GM23338 (cell line): Measurements from ENCODE around the gene MUTYH. TPM values are rescaled to one million over a fixed set of nuclear protein-coding genes. Genes with fewer than 3 reads are reported as not detected.

Experiments
- ATAC-seq: fragments of 200-7000 bp; cut with Tn5 transposase; 3 replicates; pipeline ENCODE4 v1.9.1; 2020
- DNase-seq: peaks from one replicate; pipeline ENCODE4 v3.0.0-alpha.2; 2015; ENCODE audit warnings: low spot score
- H2AFZ ChIP-seq: fragments of 200-600 bp; sonication (generic); 2 replicates; pipeline ENCODE4 v1.8.0; 2016; ENCODE audit warnings: antibody characterized with exemption, mild to moderate bottlenecking, moderate library complexity
- H3F3A ChIP-seq: fragments of 200-600 bp; sonication (generic); replicated peaks from 2 replicates; pipeline ENCODE4 v1.8.0; 2017; ENCODE audit warnings: antibody characterized with exemption, mixed run types, low read depth
- H3K27ac ChIP-seq: fragments of 200-600 bp; sonication (generic); 2 replicates; pipeline ENCODE4 v1.6.1; 2016; ENCODE audit warnings: low read depth
- H3K27me3 ChIP-seq: fragments of 200-600 bp; sonication (generic); 2 replicates; pipeline ENCODE4 v1.8.0; 2016; ENCODE audit warnings: mild to moderate bottlenecking, mixed run types, moderate library complexity; ENCODE audit not compliant: insufficient read depth
- H3K36me3 ChIP-seq: fragments of 200-600 bp; sonication (generic); 2 replicates; pipeline ENCODE4 v1.8.0; 2016; ENCODE audit warnings: mild to moderate bottlenecking; ENCODE audit not compliant: insufficient read depth
- H3K4me1 ChIP-seq: fragments of 200-600 bp; sonication (generic); 2 replicates; pipeline ENCODE4 v1.8.0; 2016; ENCODE audit warnings: mild to moderate bottlenecking, moderate library complexity; ENCODE audit not compliant: insufficient read depth
- H3K4me2 ChIP-seq: fragments of 200-600 bp; sonication (generic); 2 replicates; pipeline ENCODE4 v1.7.1; 2017; ENCODE audit warnings: mixed run types
- H3K4me3 ChIP-seq: fragments of 200-600 bp; sonication (generic); 2 replicates; pipeline ENCODE4 v1.6.1; 2016; ENCODE audit warnings: mixed run types
- H3K79me2 ChIP-seq: fragments of 200-600 bp; sonication (generic); replicated peaks from 2 replicates; pipeline ENCODE4 v1.8.0; 2017; ENCODE audit warnings: mild to moderate bottlenecking; ENCODE audit not compliant: insufficient read depth
- H3K9me2 ChIP-seq: fragments of 200-600 bp; sonication (generic); 2 replicates; pipeline ENCODE4 v1.8.0; 2017; ENCODE audit not compliant: insufficient read depth
- H4K20me1 ChIP-seq: fragments of 200-600 bp; sonication (generic); replicated peaks from 2 replicates; pipeline ENCODE4 v1.8.0; 2017; ENCODE audit warnings: mild to moderate bottlenecking; ENCODE audit not compliant: insufficient read depth
- H3K27ac Mint-ChIP-seq: 2 replicates; pipeline ENCODE4 v1.8.0; 2020; ENCODE audit warnings: inconsistent platforms, mild to moderate bottlenecking, moderate library complexity, mixed read lengths
- H3K27me3 Mint-ChIP-seq: 3 replicates; pipeline ENCODE4 v1.8.0; 2022; ENCODE audit warnings: low read depth, mild to moderate bottlenecking, moderate library complexity, mixed read lengths, inconsistent platforms; ENCODE audit not compliant: insufficient read depth, poor library complexity
- H3K36me3 Mint-ChIP-seq: 3 replicates; pipeline ENCODE4 v1.8.0; 2021; ENCODE audit warnings: low read depth, mild to moderate bottlenecking, inconsistent platforms, moderate library complexity, mixed read lengths
- H3K4me1 Mint-ChIP-seq: 3 replicates; pipeline ENCODE4 v1.8.0; 2020; ENCODE audit warnings: mild to moderate bottlenecking, inconsistent platforms, mixed read lengths
- H3K4me3 Mint-ChIP-seq: 3 replicates; pipeline ENCODE4 v1.8.0; 2021; ENCODE audit warnings: moderate library complexity, mild to moderate bottlenecking, inconsistent platforms, mixed read lengths
- H3K9me3 Mint-ChIP-seq: 3 replicates; pipeline ENCODE4 v1.8.0; 2020; ENCODE audit warnings: moderate library complexity, mild to moderate bottlenecking, inconsistent platforms, mixed read lengths
- CREB1 ChIP-seq: fragments of 250-450 bp; sonication (Bioruptor Pico); IDR thresholded peaks from 2 replicates; pipeline ENCODE4 v1.5.0; 2020; ENCODE audit warnings: low read depth, mild to moderate bottlenecking, moderate library complexity
- CTCF ChIP-seq, 2 experiments: fragments of 200-600 bp in 1 of 2; sonication (generic) in 1 of 2; conservative IDR thresholded peaks; 2 replicates each; pipeline versions ENCODE4 v1.5.1 to v1.6.1; 2016 to 2017; ENCODE audit warnings: antibody characterized with exemption in 2 of 2, low read depth in 2 of 2, mild to moderate bottlenecking in 2 of 2, moderate library complexity in 1 of 2
- ETS1 ChIP-seq: IDR thresholded peaks from 2 replicates; pipeline ENCODE4 v1.6.1; 2016; ENCODE audit warnings: antibody characterized with exemption
- EZH2 ChIP-seq: fragments of 200-600 bp; sonication (generic); IDR thresholded peaks from one replicate; pipeline ENCODE4 v1.8.0; 2017; ENCODE audit warnings: antibody characterized with exemption, mild to moderate bottlenecking, low read depth; ENCODE audit not compliant: unreplicated experiment
- EZH2phosphoT487 ChIP-seq: fragments of 200-600 bp; sonication (generic); IDR thresholded peaks from one replicate; pipeline ENCODE4 v1.8.1; 2018; ENCODE audit warnings: antibody characterized with exemption; ENCODE audit not compliant: unreplicated experiment
- JUNB ChIP-seq: IDR thresholded peaks from one replicate; pipeline ENCODE4 v1.6.1; 2016; ENCODE audit warnings: antibody characterized with exemption; ENCODE audit not compliant: unreplicated experiment
- NANOG ChIP-seq: IDR thresholded peaks from 2 replicates; pipeline ENCODE4 v1.6.1; 2016; ENCODE audit warnings: antibody characterized with exemption, borderline replicate concordance
- POLR2AphosphoS5 ChIP-seq: IDR thresholded peaks from 2 replicates; pipeline ENCODE4 v1.6.1; 2016; ENCODE audit warnings: antibody characterized with exemption, low read depth
- REST ChIP-seq: IDR thresholded peaks from one replicate; pipeline ENCODE4 v1.6.1; 2018; ENCODE audit warnings: antibody characterized with exemption; ENCODE audit not compliant: unreplicated experiment
- STAT1 ChIP-seq: IDR thresholded peaks from one replicate; pipeline ENCODE4 v1.6.1; 2016; ENCODE audit warnings: antibody characterized with exemption; ENCODE audit not compliant: unreplicated experiment
- ZNF114 ChIP-seq: fragments of 250-450 bp; sonication (Bioruptor Pico); IDR thresholded peaks from 2 replicates; pipeline ENCODE4 v1.5.0; 2020; ENCODE audit warnings: mild to moderate bottlenecking, moderate library complexity
- ZNF331 ChIP-seq: fragments of 250-450 bp; sonication (Bioruptor Pico); IDR thresholded peaks from 2 replicates; pipeline ENCODE4 v1.5.0; 2020; ENCODE audit warnings: low read depth, mild to moderate bottlenecking, moderate library complexity
- ZNF462 ChIP-seq: fragments of 250-450 bp; sonication (Bioruptor Pico); IDR thresholded peaks from 2 replicates; pipeline ENCODE4 v1.5.0; 2020; ENCODE audit warnings: mild to moderate bottlenecking, moderate library complexity
- polyA plus RNA-seq: library from polyadenylated mRNA; unstranded; fragments of >200 nt; fragmentation: Nextera tagmentation; extraction: Ambion mirVana; gene quantifications from 2 replicates; pipeline ENCODE4 v1.2.1, GENCODE V29; 2016
- total RNA-seq: library from RNA; depleted of rRNA; stranded (reverse); fragments of >200 nt; shearing (Covaris generic); gene quantifications from 2 replicates; pipeline ENCODE4 v1.2.3, GENCODE V29; 2014

MUTYH gene
- total and polyA plus RNA-seq, 2 experiments from 2014 or later = 47.9 to 67.4 TPM

- Histone ChIP-seq H3K27ac (no peak overlapping the region), H3F3A (no peaks in the 10 kb centered on the region), H3K4me1 (no peaks in the 10 kb centered on the region), H4K20me1 (no peaks in the 10 kb centered on the region; the same call in none of the 2 replicates), H3K4me3 (no peak overlapping the region), H2AFZ (no peak overlapping the region), H3K36me3 (peaks cover 3% of the 10 kb centered on the region; the same call in 1 of the 2 replicates), H3K79me2 (no peaks in the 10 kb centered on the region), H3K27me3 (no peaks in the 10 kb centered on the region), H3K9me2 (no peaks in the 10 kb centered on the region), H3K4me2 (no peak overlapping the region)
- no peak overlapping the region for H3K4me3 Mint-ChIP-seq
- no peaks in the 10 kb centered on the region for H3K9me3 Mint-ChIP-seq
- TF ChIP-seq POLR2AphosphoS5 = no peak
- no peak for TF ChIP-seq STAT1
- TF ChIP-seq EZH2phosphoT487 = no peak
- no peak for TF ChIP-seq ZNF331 (CRISPR knock-in tag)
- no peak for TF ChIP-seq ETS1
- TF ChIP-seq ZNF114 = no peak
- no peak for TF ChIP-seq CREB1 (CRISPR knock-in tag)
- no peak for TF ChIP-seq EZH2
- no peak for TF ChIP-seq CTCF (conservative IDR thresholded peaks at IDR 0.05; ENCODE audit: low read depth in 2 of 2)
- TF ChIP-seq REST = no peak
- no peak for TF ChIP-seq ZNF462 (CRISPR knock-in tag)
- no peak for TF ChIP-seq NANOG
- TF ChIP-seq JUNB = no peak
- peaks cover 2% of the 10 kb centered on the region for H3K27me3 Mint-ChIP-seq
- no peak; the same call in 2 of the 3 replicates for ATAC-seq
- no peak for DNase-seq
- H3K27ac Mint-ChIP-seq = no peak overlapping the region; the same call in 1 of the 2 replicates
- no peaks in the 10 kb centered on the region for H3K4me1 Mint-ChIP-seq
- peaks cover 19% of the 10 kb centered on the region for H3K36me3 Mint-ChIP-seq
Observed at GRCh38 chr1:45348966-45349677, 8.9 kb upstream of the MUTYH start.
